GM18526 (cell line): ENCODE data around the gene DKKL1.

Experiments used
- POLR2A ChIP-seq: IDR thresholded peaks from 3 replicates; pipeline ENCODE4 v1.6.1; 2011; ENCODE audit not compliant: insufficient read length; ENCODE audit errors: extremely low read depth

The DKKL1 gene

GRCh38 chr19:49421039-49421877, 57.6 kb downstream of the DKKL1 start:
- TF ChIP-seq POLR2A = no peak

- no peak for TF ChIP-seq POLR2A
Measured at GRCh38 chr19:49421878-49422202, 58.2 kb downstream of the DKKL1 start.

GRCh38 chr19:49422407-49423070, 58.9 kb downstream of the DKKL1 start:
- no peak for TF ChIP-seq POLR2A

- no peak for TF ChIP-seq POLR2A
Measured at GRCh38 chr19:49423071-49423984, 59.7 kb downstream of the DKKL1 start, which contains the start of gene PTH2. Gene PTH2, minus strand, starts transcription at chr19:49423441. Its CDS starts 102 bp downstream, at chr19:49423339.

GRCh38 chr19:49423985-49424303, 60.3 kb downstream of the DKKL1 start:
- TF ChIP-seq POLR2A = no peak
